OCI-LY3 (cell line): ENCODE measurements around the gene PRELID1.

Source experiments
- EZH2phosphoT487 ChIP-seq: fragments of 200-600 bp; shearing (Covaris generic); IDR thresholded peaks from 2 replicates; pipeline ENCODE4 v1.6.1; 2018; ENCODE audit warnings: antibody characterized with exemption, mixed run types, low read depth
- TF ChIP-seq, protein P1 (sequence below): fragments of 200-600, 300-600 bp; sonication (generic); IDR thresholded peaks from 2 replicates; pipeline ENCODE4 v1.5.1; 2014; ENCODE audit warnings: antibody characterized with exemption, low read length, low read depth

DNA sequence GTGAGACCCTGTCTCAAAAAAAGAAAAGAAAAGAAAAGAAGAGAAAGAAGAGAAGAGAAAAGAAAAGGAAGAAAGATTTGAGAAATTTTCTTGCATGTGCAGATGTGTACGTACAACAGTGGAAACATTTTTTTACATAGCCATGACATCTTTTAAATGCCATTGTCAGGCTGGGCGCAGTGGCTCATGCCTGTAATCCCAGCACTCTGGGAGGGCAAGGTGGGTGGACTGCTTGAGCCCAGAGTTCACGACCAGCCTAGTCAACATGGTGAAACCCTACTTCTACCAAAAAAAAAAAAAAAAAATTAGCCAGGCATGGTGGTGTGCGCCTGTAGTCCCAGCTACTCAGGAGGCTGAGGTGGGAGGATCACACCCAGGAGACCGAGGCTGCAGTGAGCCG, 41.3 kb downstream of the PRELID1 start:
- TF ChIP-seq, protein P1, sequence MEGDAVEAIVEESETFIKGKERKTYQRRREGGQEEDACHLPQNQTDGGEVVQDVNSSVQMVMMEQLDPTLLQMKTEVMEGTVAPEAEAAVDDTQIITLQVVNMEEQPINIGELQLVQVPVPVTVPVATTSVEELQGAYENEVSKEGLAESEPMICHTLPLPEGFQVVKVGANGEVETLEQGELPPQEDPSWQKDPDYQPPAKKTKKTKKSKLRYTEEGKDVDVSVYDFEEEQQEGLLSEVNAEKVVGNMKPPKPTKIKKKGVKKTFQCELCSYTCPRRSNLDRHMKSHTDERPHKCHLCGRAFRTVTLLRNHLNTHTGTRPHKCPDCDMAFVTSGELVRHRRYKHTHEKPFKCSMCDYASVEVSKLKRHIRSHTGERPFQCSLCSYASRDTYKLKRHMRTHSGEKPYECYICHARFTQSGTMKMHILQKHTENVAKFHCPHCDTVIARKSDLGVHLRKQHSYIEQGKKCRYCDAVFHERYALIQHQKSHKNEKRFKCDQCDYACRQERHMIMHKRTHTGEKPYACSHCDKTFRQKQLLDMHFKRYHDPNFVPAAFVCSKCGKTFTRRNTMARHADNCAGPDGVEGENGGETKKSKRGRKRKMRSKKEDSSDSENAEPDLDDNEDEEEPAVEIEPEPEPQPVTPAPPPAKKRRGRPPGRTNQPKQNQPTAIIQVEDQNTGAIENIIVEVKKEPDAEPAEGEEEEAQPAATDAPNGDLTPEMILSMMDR: no peak
- no peak for TF ChIP-seq EZH2phosphoT487
